Ureter (tissue), 1 donor: ENCODE results near the gene GABARAP. TPM values are rescaled to one million over a fixed set of nuclear protein-coding genes. Genes with fewer than 3 reads are reported as not detected.

Source experiments
- DNase-seq: peaks from one replicate; pipeline ENCODE4 v3.0.0-alpha.2; 2020; ENCODE audit warnings: low spot score
- total RNA-seq: library from RNA; stranded (reverse); gene quantifications from one replicate; pipeline ENCODE4 v1.2.4, GENCODE V29; 2023
- donor health status: DM: yes; HTN: yes; CAD: no.

The GABARAP gene
- total RNA-seq, 1 donor from 2014 or later = 453 TPM

DNA sequence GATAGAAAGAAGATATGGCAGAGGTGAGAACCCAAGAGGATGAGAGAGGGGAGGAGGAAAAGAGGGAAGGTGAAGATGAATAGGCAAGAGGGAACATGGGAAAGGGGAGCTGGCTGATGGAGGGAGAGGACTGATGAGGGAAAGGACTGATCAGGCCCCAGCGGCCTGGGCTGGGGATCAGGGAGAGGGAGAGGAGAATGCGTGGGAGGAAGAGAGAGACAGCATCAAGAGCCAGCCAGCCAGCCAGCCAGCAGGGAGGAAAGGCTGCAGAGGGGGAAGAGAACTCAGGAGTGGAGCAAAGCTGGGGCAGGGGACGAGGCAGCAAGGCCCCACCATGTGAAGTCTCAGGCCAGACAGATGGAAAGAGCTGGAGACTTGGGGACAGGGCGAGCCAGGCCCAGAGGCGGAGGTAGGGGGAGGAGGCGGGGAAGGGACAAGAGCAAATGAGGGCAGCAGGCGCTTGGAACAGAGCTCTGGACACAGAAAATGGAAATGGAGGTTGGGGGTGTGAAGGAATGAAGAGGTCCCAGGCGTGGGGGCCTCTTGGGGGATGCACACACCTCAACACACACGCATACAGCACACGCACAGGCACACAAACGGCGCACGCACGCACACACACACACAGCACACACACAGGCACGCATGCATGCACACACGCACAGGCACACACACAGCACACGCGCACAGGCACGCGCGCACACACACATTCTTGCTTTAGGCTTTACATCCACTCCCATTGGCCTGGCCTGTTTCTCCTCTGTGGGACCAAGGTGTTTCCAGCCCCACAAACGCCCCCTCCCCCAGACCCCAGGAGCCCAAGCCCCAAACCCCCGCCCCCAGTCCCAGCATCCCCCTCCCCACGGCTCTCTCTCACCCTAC lies 34.9 kb downstream of the GABARAP start:
- DNase-seq = no peak

DNA sequence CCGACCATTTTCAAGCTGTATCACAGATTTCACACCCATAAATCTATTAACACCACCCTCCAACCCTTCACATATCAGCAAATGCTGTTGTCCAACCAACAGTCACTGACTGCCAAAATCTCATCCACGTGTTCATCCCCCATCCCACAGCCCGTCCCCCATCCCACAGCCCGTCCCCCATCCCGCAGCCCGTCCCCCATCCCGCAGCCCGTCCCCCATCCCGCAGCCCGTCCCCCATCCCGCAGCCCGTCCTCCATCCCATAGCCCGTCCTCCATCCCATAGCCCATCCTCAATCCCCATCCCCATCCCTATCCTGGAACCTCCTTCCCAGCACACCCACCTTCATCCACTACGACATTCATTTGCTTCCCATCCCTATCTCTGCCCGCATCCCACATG lies 36.7 kb downstream of the GABARAP start:
- no peak for DNase-seq

DNA sequence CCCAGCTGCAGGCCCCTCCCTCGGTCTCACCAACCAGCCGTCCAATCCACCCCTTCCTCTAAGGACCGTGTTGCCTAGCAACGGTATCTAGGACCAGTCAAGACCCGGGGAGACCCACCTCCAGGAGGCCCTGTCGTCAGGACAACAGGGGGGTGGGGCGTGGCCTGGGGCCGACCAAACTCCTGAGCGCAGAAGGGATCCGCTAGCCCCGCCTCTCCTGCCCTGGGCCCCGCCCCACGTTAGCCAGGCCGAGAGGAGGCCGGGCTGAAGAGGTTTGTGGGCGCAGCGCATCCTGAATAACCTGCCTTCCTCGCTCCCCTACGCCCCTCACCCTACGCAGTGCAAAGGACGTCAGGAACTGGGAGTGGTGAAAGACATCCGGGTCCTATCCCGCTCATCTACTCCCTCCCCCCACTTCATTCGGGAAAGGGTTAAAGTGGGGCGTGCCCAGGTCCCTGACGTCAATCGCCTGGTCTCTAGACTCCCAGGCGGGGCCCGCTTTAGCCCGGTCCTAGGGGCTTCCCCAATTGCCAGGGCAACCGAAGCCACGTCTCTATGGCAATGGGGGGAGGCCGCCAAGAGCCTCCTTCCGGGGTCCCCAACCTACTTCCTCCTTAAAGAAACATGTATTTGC lies 37.3 kb downstream of the GABARAP start:
- DNase-seq = peak; percentile 91

DNA sequence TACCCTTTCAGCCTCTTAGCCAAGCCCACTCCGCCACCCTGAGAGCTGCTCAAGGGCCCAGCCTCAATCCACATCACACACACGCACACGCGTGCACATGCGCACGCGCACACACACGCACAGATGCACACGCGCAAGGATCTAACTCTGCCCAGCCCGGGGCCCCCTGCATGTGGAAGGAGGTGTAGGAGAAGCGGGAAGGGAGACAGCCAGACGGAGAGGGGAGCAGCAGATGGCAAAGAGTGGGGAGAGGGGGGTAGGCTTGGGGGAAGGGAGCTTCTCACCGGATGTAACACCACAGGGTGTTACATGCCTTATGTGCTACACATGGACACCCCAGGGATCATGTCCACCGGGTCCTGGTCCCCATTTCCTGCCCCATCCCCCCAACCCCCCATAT lies 37.9 kb downstream of the GABARAP start:
- no peak for DNase-seq

DNA sequence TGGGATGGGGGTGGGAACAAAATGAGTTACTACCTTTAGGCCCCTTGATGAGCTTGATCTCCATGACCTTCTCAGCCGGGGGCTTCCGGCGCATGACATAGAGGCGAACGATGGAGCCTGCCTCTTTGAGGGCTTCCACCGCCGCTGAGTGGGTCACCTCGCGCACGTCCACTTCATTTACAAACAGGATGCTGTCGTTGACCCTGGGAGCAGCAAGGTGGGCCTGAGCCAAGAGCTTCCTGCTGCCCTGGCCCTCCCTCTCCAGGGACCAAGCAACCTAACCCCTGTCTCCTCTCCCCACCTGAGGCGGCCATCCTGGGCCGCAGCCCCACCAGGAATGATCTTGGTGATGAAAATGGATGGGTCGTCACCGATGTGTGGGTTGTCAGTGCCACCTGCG lies 38.9 kb downstream of the GABARAP start:
- DNase-seq = no peak

DNA sequence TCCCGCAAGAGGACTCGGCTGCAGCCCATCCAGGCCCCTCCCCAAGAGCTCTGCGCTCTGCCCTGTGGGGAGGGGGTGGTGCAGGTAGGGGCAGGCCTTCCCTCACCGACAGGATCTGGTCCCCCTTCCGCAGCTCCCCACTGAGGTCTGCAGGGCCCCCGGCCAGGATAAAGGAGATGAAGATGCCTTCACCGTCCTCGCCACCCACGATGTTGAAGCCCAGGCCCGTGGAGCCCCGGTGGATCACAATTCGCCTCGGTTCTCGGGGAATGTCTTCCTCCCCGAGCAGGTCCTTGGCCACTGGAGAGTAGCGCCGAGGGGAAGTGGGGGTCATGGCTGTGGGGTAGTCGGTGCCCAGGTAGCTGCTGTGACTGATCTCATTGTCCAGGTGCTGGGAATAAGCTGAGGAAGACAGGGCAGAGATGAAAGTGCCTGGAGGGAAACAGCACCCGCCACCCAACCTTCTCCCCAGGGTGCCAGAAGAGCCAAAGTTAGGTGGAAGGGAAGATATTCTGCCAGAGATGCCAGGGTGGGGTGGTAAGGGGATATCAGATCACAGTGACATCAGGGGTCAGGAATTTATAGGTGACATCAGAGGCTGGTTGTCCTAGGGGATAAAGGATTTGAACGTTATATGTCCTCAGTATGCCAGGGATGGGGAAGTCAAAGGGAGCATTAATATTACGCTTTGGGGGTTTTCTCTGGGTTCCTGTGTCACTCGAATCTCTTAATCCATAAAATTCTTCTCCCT lies 45.4 kb downstream of the GABARAP start:
- no peak for DNase-seq

DNA sequence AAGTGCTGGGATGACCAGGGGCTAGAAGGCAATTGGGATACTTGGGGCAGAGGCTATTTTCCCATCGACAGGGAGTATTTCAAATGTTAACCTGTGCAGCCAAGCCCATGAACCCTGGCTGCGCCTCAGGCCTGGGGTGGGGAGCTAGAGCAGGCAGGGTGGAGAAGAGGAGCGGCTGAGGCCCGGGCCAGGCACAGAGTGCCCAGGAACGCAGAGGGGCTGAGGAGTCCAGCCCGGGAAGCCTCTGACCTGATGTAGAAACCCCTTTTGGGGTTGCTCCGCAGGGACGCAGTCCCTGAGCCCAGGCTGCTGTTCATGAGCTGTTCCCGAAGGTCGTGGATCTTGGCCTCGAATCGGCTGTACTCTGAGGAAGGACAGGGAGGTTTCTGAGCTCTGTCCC lies 46.3 kb downstream of the GABARAP start:
- no peak for DNase-seq

DNA sequence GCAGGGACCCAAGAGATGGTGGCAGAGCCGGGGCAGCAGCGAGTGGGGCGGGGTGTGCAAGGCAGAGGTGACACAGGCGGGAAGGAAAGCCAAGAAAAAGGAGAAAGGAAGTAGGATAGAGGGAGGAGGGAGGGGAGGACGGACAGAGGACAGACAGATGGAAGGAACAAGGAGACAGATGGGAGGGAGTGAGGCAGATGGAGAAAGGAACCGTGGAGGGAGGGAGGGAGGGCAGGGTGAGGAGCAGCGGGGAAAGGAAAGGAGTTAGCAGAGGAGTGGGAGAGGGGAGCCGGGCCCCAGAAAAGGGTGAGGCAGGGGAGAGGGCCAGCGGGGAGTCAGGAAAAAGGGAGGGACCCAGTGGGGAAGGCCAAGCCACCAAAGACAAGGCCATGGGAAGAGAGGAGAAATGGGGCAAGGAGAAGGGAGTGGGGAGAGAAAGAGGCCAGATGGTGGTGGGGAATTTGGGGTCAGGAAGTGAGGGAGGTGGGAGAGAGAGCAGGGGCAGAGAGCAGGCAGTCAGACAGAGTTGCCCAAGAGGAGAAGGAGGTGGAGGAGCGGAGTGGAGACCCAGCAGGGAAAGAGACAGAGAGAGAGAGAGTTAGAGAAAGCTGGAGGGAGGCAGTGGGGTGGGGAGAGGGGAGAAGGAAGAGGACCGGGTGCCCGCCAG lies 49.8 kb downstream of the GABARAP start:
- no peak for DNase-seq

DNA sequence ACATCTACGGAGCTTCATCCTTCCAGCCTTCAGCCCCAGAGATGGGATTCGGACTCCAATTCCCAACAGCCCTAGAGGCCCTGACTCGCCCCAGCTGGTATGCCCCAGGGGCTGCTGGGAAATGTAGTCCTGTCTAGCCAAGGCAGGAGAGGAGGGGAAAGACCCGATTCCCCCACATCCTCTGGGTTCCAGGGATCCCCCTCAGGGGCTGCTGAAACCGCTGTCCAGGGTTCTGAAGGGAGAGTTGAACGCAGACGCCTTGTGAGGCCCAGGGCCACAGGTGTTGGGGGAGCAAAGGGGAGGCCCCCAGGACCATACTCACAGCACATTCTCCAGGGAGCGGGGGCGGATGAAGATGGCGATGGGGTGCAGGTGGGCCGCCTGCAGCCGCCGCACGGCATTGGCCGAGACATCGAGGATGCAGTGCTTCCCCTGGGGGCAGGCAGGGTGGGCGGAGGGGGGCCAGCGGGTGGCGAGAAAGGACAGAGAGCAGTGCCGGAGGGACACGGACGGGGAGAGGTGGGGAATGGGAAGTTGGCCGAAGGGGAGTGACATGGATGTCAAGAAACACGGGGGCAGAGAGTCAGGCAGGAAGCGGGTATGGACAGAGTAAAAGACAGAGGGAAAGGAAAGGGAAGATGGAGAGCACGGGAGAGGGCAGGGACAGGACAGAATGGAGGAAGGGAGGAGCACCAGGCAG lies 50.5 kb downstream of the GABARAP start:
- no peak for DNase-seq

DNA sequence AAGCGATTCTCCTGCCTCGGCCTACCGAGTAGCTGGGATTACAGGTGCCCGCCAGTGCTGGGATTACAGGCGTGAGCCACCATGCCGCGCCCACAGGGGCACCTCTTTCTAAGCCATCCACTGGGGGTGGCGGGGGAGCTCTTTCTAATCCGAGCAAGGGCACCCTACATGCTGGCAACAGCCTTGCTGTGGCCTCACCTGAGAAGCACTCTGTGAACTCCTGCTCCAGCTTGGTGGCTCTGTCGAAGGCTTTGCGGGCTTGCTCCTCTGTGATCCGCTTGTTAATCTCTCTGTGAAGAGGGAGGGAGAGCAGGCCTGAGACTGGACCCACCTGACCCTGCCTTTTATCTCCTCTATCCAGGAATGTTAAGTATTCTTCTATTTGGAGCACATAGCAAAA lies 51.2 kb downstream of the GABARAP start:
- no peak for DNase-seq

DNA sequence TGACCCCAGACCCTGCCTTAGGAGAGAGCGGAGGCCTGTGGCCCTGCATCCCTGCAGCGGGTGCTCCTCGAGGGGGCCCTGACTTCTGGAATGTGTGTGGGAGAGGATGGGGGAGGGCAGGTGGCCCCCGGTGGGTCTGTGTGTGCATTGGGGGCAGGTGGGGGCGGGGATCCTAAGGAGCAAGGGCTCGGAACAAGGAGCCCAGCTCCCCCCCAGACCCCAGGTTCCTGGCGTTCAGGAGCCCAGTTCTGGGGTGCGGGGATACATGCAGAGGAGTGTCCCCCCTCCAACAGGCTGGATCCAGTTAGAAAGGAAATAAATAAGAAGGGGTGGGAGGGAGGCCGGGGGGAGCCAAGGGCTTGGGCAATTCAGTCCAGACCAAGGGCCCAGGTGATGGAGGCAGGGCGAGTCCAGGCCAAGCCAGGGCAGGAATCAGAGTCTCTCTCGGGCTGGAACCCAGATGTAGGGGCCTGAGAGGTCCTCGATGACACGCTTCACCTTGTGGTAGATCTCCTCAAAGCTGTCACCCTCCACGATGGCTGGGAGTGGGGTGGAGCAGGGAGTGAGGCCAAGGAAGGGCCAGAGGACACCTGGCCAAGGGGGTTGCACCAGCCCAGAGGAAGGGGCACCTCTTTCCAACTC lies 51.9 kb downstream of the GABARAP start:
- DNase-seq = no peak

Other genes starting within 250 kb of the GABARAP start
- gene ALOX12, start 246.4 kb downstream of the GABARAP start, total RNA-seq = 1.9 TPM
- 151 TPM for gene RNASEK, start 229.8 kb downstream of the GABARAP start, total RNA-seq
- 21.6 TPM for gene BCL6B, start 219.4 kb downstream of the GABARAP start, total RNA-seq
- gene SLC16A13, start 206.4 kb downstream of the GABARAP start, total RNA-seq = 6.7 TPM
- gene SLC16A11, start 198.4 kb downstream of the GABARAP start, total RNA-seq = 2.8 TPM
- gene CLEC10A, start 162.2 kb downstream of the GABARAP start, total RNA-seq = 5.1 TPM
- gene ASGR2, start 127.6 kb downstream of the GABARAP start, total RNA-seq = not detected
- 2.6 TPM for gene ASGR1, start 63.1 kb downstream of the GABARAP start, total RNA-seq
- 26.8 TPM for gene DLG4, start 22.6 kb downstream of the GABARAP start, total RNA-seq
- 855 TPM for gene ACADVL, start 22.5 kb downstream of the GABARAP start, total RNA-seq
- 38.4 TPM for gene DVL2, start 7.9 kb downstream of the GABARAP start, total RNA-seq
- gene PHF23, start 3.0 kb downstream of the GABARAP start, total RNA-seq = 37.6 TPM
- gene CTDNEP1, start 9.3 kb upstream of the GABARAP start, total RNA-seq = 116 TPM
- gene ELP5, start 9.8 kb upstream of the GABARAP start, total RNA-seq = 46.3 TPM
- gene CLDN7, start 20.0 kb upstream of the GABARAP start, total RNA-seq = 157 TPM
- 11.2 TPM for gene SLC2A4, start 39.3 kb upstream of the GABARAP start, total RNA-seq
- gene YBX2, start 52.2 kb upstream of the GABARAP start, total RNA-seq = not detected
- gene EIF5A, start 65.2 kb upstream of the GABARAP start, total RNA-seq = 425 TPM
- 67.6 TPM for gene GPS2, start 72.9 kb upstream of the GABARAP start, total RNA-seq
- 49.6 TPM for gene NEURL4, start 86.9 kb upstream of the GABARAP start, total RNA-seq
- 12.7 TPM for gene ACAP1, start 94.1 kb upstream of the GABARAP start, total RNA-seq
- 11.5 TPM for gene KCTD11, start 109.7 kb upstream of the GABARAP start, total RNA-seq
- not detected for gene TMEM95, start 112.7 kb upstream of the GABARAP start, total RNA-seq
- 12.3 TPM for gene TNK1, start 138.6 kb upstream of the GABARAP start, total RNA-seq
- 43.0 TPM for gene PLSCR3, start 152.1 kb upstream of the GABARAP start, total RNA-seq
- 115 TPM for gene TMEM256, start 161.6 kb upstream of the GABARAP start, total RNA-seq
- 22.3 TPM for gene NLGN2, start 165.4 kb upstream of the GABARAP start, total RNA-seq
- gene SPEM1, start 177.9 kb upstream of the GABARAP start, total RNA-seq = not detected
- not detected for gene SPEM2, start 183.2 kb upstream of the GABARAP start, total RNA-seq
- gene SPEM3, start 186.4 kb upstream of the GABARAP start, total RNA-seq = not detected
- gene TMEM102, start 193.0 kb upstream of the GABARAP start, total RNA-seq = 8.1 TPM
- 3.5 TPM for gene FGF11, start 197.1 kb upstream of the GABARAP start, total RNA-seq
- 6.8 TPM for gene CHRNB1, start 202.6 kb upstream of the GABARAP start, total RNA-seq
- gene ZBTB4, start 237.2 kb upstream of the GABARAP start, total RNA-seq = 65.5 TPM
- gene SLC35G6, start 239.0 kb upstream of the GABARAP start, total RNA-seq = not detected
- 151 TPM for gene POLR2A, start 241.9 kb upstream of the GABARAP start, total RNA-seq